Activated naive CD8-positive, alpha-beta T cell treated with anti-CD3 and anti-CD28 coated beads, Interleukin-2, amount 10 ng/mL, durations not matched to agents 7 days and 5 days (primary cell): Measurements from ENCODE around the gene KLHL30. TPM values are rescaled to one million over a fixed set of nuclear protein-coding genes. Genes with fewer than 3 reads are reported as not detected.

Source experiments
- ATAC-seq: fragments of 150-1000 bp; cut with Tn5 transposase; one replicate; pipeline ENCODE4 v1.10.0; 2021; ENCODE audit warnings: low read depth, moderate library complexity
- POLR2A ChIA-PET: fragments of 350-600 bp; sonication (Branson Sonifier 250); formaldehyde crosslinking; loops from one replicate; lab custom pipeline; 2021; ENCODE audit warnings: antibody characterized with exemption; lab: Charles Lee
- DNase-seq: peaks from one replicate; pipeline ENCODE4 v3.0.0; 2021
- H3K27ac Mint-ChIP-seq: one replicate; pipeline ENCODE4 v1.8.0; 2022; ENCODE audit warnings: mild to moderate bottlenecking, mixed read lengths
- H3K27me3 Mint-ChIP-seq: one replicate; pipeline ENCODE4 v1.8.0; 2022; ENCODE audit warnings: mild to moderate bottlenecking, moderate library complexity, mixed read lengths
- H3K36me3 Mint-ChIP-seq: one replicate; pipeline ENCODE4 v1.8.0; 2021; ENCODE audit warnings: mild to moderate bottlenecking, mixed read lengths
- H3K4me1 Mint-ChIP-seq: one replicate; pipeline ENCODE4 v1.8.0; 2021; ENCODE audit warnings: mixed read lengths
- H3K4me3 Mint-ChIP-seq: one replicate; pipeline ENCODE4 v1.8.0; 2022; ENCODE audit warnings: mild to moderate bottlenecking, moderate library complexity, mixed read lengths
- H3K9me3 Mint-ChIP-seq: one replicate; pipeline ENCODE4 v1.8.0; 2021; ENCODE audit warnings: mixed read lengths
- total RNA-seq, 2 experiments: library from RNA; stranded (reverse); gene quantifications; one replicate each; pipeline ENCODE4 v1.2.3, GENCODE V29; 2021

The KLHL30 gene
- total RNA-seq, 2 experiments from 2014 or later, result not detected

DNA sequence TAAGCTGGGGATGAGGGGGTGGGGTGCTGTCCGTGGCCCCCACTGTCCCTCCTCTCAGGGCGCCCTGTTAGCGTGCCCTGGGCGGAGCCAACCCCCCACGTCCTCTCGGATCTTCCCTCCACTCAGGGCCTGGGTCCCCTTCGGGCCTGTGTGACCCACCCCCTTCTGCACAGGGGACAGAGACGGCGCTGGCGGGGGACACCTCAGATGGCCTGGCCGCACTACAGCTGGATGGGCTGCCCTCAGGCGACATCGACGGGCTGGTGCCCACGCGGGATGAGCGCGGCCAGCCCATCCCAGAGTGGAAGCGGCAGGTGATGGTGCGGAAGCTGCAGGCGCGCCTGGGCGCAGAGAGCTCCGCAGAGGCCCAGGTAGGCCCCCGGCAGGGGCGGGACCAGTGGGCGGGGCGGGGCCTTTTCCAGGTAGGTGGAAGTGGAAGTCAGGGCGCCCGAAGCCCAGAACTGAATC, 9.9 kb upstream of the KLHL30 start:
- peaks cover 2% of the 10 kb centered on the region for H3K4me1 Mint-ChIP-seq
- ATAC-seq (no peak), DNase-seq (no peak)
- no peak overlapping the region for H3K27ac Mint-ChIP-seq
- H3K9me3 Mint-ChIP-seq, result no peaks in the 10 kb centered on the region
- H3K4me3 Mint-ChIP-seq, result no peak overlapping the region
- no peaks in the 10 kb centered on the region for H3K36me3 Mint-ChIP-seq
- peaks cover 3% of the 10 kb centered on the region for H3K27me3 Mint-ChIP-seq
- POLR2A ChIA-PET, result no interaction called here

- POLR2A ChIA-PET, result no interaction called here
- DNase-seq, result no peak
- Mint-ChIP-seq H3K9me3 (no peaks in the 10 kb centered on the region), H3K4me1 (peaks cover 2% of the 10 kb centered on the region), H3K36me3 (no peaks in the 10 kb centered on the region), H3K4me3 (no peak overlapping the region), H3K27me3 (peaks cover 3% of the 10 kb centered on the region), H3K27ac (no peak overlapping the region)
- no peak for ATAC-seq
Measured at GRCh38 chr2:238129166-238130010, 9.1 kb upstream of the KLHL30 start.

DNA sequence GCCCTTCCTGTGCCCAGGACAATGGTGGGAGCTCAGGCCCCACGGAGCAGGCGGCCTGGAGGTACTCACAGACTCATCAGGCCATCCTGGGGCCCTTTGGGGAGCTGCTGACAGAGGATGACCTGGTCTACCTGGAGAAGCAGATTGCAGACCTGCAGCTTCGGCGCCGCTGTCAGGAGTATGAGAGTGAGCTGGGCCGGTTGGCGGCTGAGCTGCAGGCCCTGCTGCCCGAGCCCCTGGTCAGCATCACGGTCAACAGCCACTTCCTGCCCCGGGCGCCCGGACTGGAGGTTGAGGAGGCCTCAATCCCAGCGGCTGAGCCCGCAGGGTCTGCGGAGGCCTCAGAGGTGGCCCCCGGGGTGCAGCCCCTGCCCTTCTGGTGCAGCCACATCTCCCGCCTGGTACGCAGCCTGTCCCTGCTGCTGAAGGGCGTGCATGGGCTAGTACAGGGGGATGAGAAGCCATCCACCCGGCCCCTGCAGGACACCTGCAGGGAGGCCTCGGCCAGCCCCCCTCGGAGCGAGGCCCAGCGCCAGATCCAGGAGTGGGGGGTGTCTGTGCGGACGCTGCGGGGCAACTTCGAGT, 8.3 kb upstream of the KLHL30 start:
- no peaks in the 10 kb centered on the region for H3K4me1 Mint-ChIP-seq
- POLR2A ChIA-PET, result no interaction called here
- peaks cover 3% of the 10 kb centered on the region for H3K27me3 Mint-ChIP-seq
- no peak overlapping the region for H3K4me3 Mint-ChIP-seq
- H3K9me3 Mint-ChIP-seq, result no peaks in the 10 kb centered on the region
- ATAC-seq (no peak), DNase-seq (no peak)
- H3K36me3 Mint-ChIP-seq, result no peaks in the 10 kb centered on the region
- H3K27ac Mint-ChIP-seq, result no peak overlapping the region

- no peak overlapping the region for H3K4me3 Mint-ChIP-seq
- POLR2A ChIA-PET, result no interaction called here
- no peaks in the 10 kb centered on the region for H3K9me3 Mint-ChIP-seq
- no peaks in the 10 kb centered on the region for H3K4me1 Mint-ChIP-seq
- no peak overlapping the region for H3K27ac Mint-ChIP-seq
- no peak for ATAC-seq
- DNase-seq, result no peak
- peaks cover 3% of the 10 kb centered on the region for H3K27me3 Mint-ChIP-seq
- H3K36me3 Mint-ChIP-seq, result no peaks in the 10 kb centered on the region
Measured at GRCh38 chr2:238130696-238131628, 7.5 kb upstream of the KLHL30 start.

GRCh38 chr2:238131761-238132462, 6.6 kb upstream of the KLHL30 start:
- Mint-ChIP-seq H3K27ac (no peak overlapping the region), H3K36me3 (no peaks in the 10 kb centered on the region), H3K27me3 (peaks cover 3% of the 10 kb centered on the region), H3K4me1 (no peaks in the 10 kb centered on the region), H3K9me3 (no peaks in the 10 kb centered on the region), H3K4me3 (no peak overlapping the region)
- ATAC-seq (no peak), DNase-seq (no peak)
- POLR2A ChIA-PET, result no interaction called here

DNA sequence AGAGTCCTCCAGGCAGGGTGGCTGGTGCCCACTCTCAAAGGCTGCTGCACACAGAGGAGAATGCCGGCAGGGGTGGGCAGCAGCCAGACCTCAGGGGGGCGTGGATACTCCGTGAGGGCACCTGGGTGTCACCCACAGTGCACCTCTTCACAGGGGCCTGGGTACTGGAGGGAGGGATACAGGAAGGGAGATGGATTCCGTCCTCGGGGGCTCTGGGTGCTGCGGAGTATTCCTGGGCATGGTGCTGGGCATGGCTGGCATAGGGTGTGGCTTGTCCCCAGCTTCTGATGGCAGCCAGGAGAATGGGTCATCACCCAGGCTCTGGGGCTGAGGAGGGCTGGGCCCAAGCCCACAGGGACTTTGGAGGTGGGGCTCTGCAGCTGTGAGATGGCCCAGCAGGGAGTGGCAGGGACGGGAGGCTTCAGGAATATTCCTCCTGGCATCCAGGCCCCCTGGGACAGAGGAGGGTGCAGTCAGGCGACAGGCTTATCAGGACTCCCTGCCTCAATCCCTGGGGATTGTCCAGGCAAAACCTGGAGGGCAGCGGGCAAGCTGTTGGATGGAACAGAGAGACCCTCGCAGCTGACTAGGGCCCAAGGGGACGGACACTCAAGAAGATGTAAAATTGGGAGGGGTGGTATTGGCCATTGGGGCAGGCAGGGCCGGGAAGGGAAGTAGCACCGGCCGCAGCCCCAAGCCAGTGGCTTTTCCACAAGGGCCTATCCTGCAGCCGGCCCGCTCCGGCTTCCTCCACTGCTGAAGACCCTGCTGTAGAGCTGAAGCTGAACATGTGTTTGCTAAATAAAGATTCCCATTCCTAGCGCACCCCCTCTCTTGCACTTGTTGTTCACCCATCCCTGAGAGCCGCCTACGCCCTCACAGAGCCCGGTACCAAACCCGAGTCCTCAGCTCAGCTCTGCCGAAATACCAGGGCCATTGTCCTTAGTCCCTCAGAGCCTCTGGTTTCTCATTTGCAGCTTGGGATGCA, 5.7 kb upstream of the KLHL30 start:
- DNase-seq (no peak), ATAC-seq (no peak)
- no peak overlapping the region for H3K27ac Mint-ChIP-seq
- H3K27me3 Mint-ChIP-seq, result peaks cover 3% of the 10 kb centered on the region
- POLR2A ChIA-PET, result interaction anchor here (0.6 kb wide), 1 partner anchor 70 kb away, joined by 4 read pairs; no protein-coding TSS in a partner anchor
- no peaks in the 10 kb centered on the region for H3K36me3 Mint-ChIP-seq
- no peak overlapping the region for H3K4me3 Mint-ChIP-seq
- no peaks in the 10 kb centered on the region for H3K4me1 Mint-ChIP-seq
- H3K9me3 Mint-ChIP-seq, result no peaks in the 10 kb centered on the region

DNA sequence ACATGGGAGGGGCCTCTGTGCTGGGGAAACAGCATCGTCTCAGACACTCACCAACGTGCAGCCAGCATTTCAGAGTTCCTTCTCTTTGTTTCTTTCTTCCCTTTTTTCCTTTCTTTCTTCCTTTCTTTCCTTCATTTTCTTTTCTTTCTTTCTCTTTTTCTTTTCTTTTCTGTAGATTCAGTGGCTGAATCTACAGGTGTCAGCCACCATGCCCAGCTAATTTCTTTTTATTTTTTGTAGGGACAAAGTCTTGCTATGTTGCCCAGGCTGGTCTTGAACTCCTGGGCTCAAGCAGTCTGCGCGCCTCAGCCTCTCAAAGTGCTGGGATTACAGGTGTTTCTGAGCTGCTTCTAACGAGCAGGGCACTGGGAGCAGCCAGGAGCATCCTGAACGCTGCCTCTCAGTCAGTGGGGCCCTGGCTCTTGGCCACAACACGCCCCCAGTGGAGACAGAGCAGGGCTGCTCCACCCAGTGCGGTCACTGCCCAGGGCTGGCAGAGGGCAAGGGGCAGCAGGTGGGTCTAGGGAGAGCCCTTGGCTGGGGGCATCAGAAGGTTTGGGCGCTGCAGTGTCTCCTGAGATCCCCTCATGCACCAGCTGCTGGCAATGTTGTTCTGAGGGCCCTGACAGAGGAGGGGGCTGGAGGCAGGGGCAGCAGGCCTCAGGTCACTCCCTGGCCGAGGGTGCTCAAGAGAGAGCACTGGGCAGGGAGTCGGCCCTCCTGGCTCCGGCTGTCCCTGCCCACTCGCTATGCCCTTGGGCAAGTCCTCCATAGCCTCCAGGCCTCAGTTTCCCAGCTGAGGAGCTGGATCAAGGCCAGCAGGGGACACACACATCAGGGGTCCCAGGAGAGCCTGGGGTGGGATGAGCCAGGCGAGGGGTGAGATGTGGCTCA, 4.7 kb upstream of the KLHL30 start:
- no peak for DNase-seq
- no peaks in the 10 kb centered on the region for H3K4me1 Mint-ChIP-seq
- no peak overlapping the region for H3K4me3 Mint-ChIP-seq
- POLR2A ChIA-PET, result interaction anchor here (0.6 kb wide), 1 partner anchor 69 kb away, joined by 4 read pairs; no protein-coding TSS in a partner anchor
- no peaks in the 10 kb centered on the region for H3K9me3 Mint-ChIP-seq
- no peak overlapping the region for H3K27ac Mint-ChIP-seq
- ATAC-seq, result no peak
- H3K27me3 Mint-ChIP-seq, result no peaks in the 10 kb centered on the region
- H3K36me3 Mint-ChIP-seq, result no peaks in the 10 kb centered on the region

GRCh38 chr2:238134393-238134785, 4.1 kb upstream of the KLHL30 start:
- DNase-seq (no peak), ATAC-seq (no peak)
- no peaks in the 10 kb centered on the region for H3K36me3 Mint-ChIP-seq
- H3K4me3 Mint-ChIP-seq, result no peak overlapping the region
- POLR2A ChIA-PET, result no interaction called here
- H3K27me3 Mint-ChIP-seq, result no peaks in the 10 kb centered on the region
- H3K9me3 Mint-ChIP-seq, result no peaks in the 10 kb centered on the region
- no peak overlapping the region for H3K27ac Mint-ChIP-seq
- no peaks in the 10 kb centered on the region for H3K4me1 Mint-ChIP-seq

- Mint-ChIP-seq H3K27me3 (no peaks in the 10 kb centered on the region), H3K4me3 (no peak overlapping the region), H3K9me3 (no peaks in the 10 kb centered on the region), H3K36me3 (no peaks in the 10 kb centered on the region), H3K27ac (no peak overlapping the region), H3K4me1 (no peaks in the 10 kb centered on the region)
- DNase-seq (no peak), ATAC-seq (no peak)
- POLR2A ChIA-PET, result no interaction called here
Measured at GRCh38 chr2:238135601-238136150, 2.8 kb upstream of the KLHL30 start.

DNA sequence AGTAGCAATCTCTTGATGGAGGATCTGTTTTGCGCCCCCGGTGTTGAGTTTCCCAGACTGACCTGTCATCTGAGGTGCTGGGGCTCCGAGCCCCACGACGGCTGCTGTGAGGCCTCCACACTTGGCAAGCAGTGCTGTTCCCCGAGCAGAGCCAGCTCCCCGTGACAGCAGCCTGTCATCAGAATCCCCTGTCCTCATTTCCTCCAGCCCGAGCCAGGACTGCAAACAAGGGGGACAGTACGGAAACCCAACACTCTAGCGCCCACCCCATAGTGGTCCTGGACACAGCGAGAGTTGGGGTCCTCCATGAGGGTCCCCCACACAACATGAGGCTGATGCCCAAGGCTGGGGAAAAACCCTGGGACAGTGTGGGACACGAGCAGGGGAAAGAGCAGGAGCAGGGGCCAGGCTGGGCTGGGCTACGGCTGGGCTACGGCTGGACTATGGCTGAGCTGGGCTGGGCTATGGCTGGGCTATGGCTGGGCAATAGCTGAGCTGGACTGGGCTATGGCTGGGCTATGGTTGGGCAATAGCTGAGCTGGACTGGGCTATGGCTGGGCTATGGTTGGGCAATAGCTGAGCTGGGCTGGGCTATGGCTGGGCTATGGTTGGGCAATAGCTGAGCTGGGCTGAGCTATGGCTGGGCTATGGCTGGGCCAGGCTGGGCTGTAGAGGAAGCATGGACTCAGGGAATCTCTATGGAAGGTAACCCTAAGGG, 1.5 kb upstream of the KLHL30 start:
- Mint-ChIP-seq H3K4me3 (no peak overlapping the region), H3K4me1 (peaks cover 2% of the 10 kb centered on the region), H3K9me3 (no peaks in the 10 kb centered on the region), H3K27ac (no peak overlapping the region), H3K36me3 (no peaks in the 10 kb centered on the region), H3K27me3 (no peaks in the 10 kb centered on the region)
- no peak for DNase-seq
- ATAC-seq, result no peak
- POLR2A ChIA-PET, result no interaction called here

DNA sequence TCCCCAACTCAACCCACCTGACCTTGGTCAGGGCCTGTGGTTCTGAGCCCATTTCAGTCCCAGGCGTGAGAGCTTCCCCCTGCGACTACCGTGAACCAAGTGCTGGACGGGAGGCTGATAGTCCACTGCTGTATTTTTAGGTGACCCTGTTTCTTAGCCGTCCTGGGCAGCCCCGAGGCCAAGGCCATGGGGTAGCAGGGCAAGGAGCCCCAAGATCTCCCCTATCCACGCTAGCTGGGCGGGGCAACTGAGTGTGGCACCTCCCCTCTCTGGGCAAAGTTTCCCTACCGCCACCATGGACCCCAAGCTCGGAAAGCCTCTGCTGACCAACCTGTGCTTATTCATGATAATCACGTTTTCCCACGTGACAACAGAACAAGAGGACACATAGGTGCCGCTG, 583 bp upstream of the KLHL30 start:
- no peaks in the 10 kb centered on the region for H3K9me3 Mint-ChIP-seq
- POLR2A ChIA-PET, result no interaction called here
- DNase-seq, result no peak
- H3K27ac Mint-ChIP-seq, result no peak overlapping the region
- no peak overlapping the region for H3K4me3 Mint-ChIP-seq
- no peak for ATAC-seq
- peaks cover 2% of the 10 kb centered on the region for H3K4me1 Mint-ChIP-seq
- no peaks in the 10 kb centered on the region for H3K27me3 Mint-ChIP-seq
- no peaks in the 10 kb centered on the region for H3K36me3 Mint-ChIP-seq
